ENCODE results near the gene SLC13A4.
"Not testable (repeated sequence)": the region's sequence is repeated elsewhere in the genome, so short reads cannot be mapped to it uniquely, and the experiment has no call there.

Gene SLC13A4

GRCh38 chr7:135659159-135659846 lies 68.7 kb downstream of the SLC13A4 start:
- no peak for DNase-seq

- DNase-seq, result no peak
These were observed 69.4 kb downstream of the SLC13A4 start for GRCh38 chr7:135658564-135658963.

- DNase-seq, result no peak
These were observed 74.5 kb downstream of the SLC13A4 start for GRCh38 chr7:135653340-135654080.

- DNase-seq, result no peak
These were observed 77.0 kb downstream of the SLC13A4 start for GRCh38 chr7:135650831-135651573.

GRCh38 chr7:135648235-135648634 lies 79.8 kb downstream of the SLC13A4 start:
- DNase-seq, result no peak

- no peak for DNase-seq
These were observed 80.2 kb downstream of the SLC13A4 start for GRCh38 chr7:135647755-135648154.

- DNase-seq, result peak; percentile 44
These were observed 82.6 kb downstream of the SLC13A4 start for GRCh38 chr7:135645296-135645904.

GRCh38 chr7:135644729-135645128 lies 83.3 kb downstream of the SLC13A4 start:
- no peak for DNase-seq

GRCh38 chr7:135644154-135644553 lies 83.8 kb downstream of the SLC13A4 start:
- no peak for DNase-seq

GRCh38 chr7:135639690-135640089 lies 88.3 kb downstream of the SLC13A4 start:
- DNase-seq, result not testable (repeated sequence)

GRCh38 chr7:135634191-135634878 lies 93.7 kb downstream of the SLC13A4 start:
- DNase-seq, result no peak
